Body of pancreas (tissue), 4 donors: ENCODE results near the gene CAMK2D. TPM values are rescaled to one million over a fixed set of nuclear protein-coding genes. Genes with fewer than 3 reads are reported as not detected.

ENCODE experiments used
- ATAC-seq: fragments of 150-250 bp; one replicate; pipeline ENCODE4 v1.9.1; 2016
- DNase-seq, 4 donors: peaks; one replicate each; pipeline ENCODE4 v3.0.0-alpha.2; 2019
- H3K27ac ChIP-seq, 4 donors: fragments of 200-600 bp; sonication (generic); 1 replicate in 3 of 4; 2 replicates in 1 of 4; pipeline versions ENCODE4 v1.5.1 to v1.6.1; 2016 to 2019; ENCODE audit warnings: mild to moderate bottlenecking in 1 of 4, mixed read lengths in 1 of 4, moderate library complexity in 1 of 4
- H3K27me3 ChIP-seq, 2 donors: fragments of 200-600 bp; sonication (generic); one replicate each; pipeline ENCODE4 v1.6.0; 2016; ENCODE audit warnings: mild to moderate bottlenecking in 1 of 2
- H3K36me3 ChIP-seq, 2 donors: fragments of 200-600 bp; sonication (generic); replicated peaks in 1 of 2; 2 replicates each; pipeline ENCODE4 v1.5.1; 2016; ENCODE audit warnings: low read depth in 2 of 2; ENCODE audit not compliant: insufficient read depth in 1 of 2
- H3K4me1 ChIP-seq: fragments of 200-600 bp; sonication (generic); one replicate; pipeline ENCODE4 v1.6.0; 2016
- H3K4me3 ChIP-seq, 2 donors: fragments of 200-600 bp; sonication (generic); 1 replicate in 1 of 2; 2 replicates in 1 of 2; pipeline ENCODE4 v1.5.1; 2016 to 2019
- H3K9me3 ChIP-seq, 3 donors: fragments of 200-600 bp; sonication (generic); 1 replicate in 2 of 3; 2 replicates in 1 of 3; pipeline ENCODE4 v1.5.1; 2016
- CTCF ChIP-seq, 7 experiments: fragments of 450-650 bp in 4 of 7; fragments of 200-600 bp in 3 of 7; sonication (generic) in 3 of 7; IDR thresholded peaks; one replicate each; pipeline ENCODE4 v1.5.1; 2016 to 2019; ENCODE audit warnings: antibody characterized with exemption in 7 of 7
- POLR2A ChIP-seq, 3 donors: fragments of 450-650 bp; IDR thresholded peaks; one replicate each; pipeline ENCODE4 v1.6.1; 2016; ENCODE audit warnings: antibody characterized with exemption in 3 of 3, mild to moderate bottlenecking in 2 of 3
- WGBS, 2 donors: methylation state at CpG; one replicate each; pipeline ENCODE4 v1.1.5; 2017; 5-methylcytosine and 5-hydroxymethylcytosine counted together
- intact Hi-C: fragments of 100-400 bp; cut with DNase I; formaldehyde crosslinking; loops from one replicate; pipeline ENCODE4 v1.15.1; 2023
- small RNA-seq: library from RNA; depleted of rRNA; stranded (forward); fragments of <200 nt; gene quantifications from one replicate; pipeline ENCODE3, GENCODE V24; 2016
- total RNA-seq, 2 donors: library from RNA; depleted of rRNA; stranded (reverse); fragments of >200 nt; gene quantifications; one replicate each; pipeline ENCODE4 v1.1.0, GENCODE V29; 2016

Gene CAMK2D
- total RNA-seq, 2 donors from 2014 or later, result 25.7 to 29.3 TPM

- ATAC-seq, result no peak
- Histone ChIP-seq H3K4me1 (no peaks in the 10 kb centered on the region), H3K9me3 (no peaks in the 10 kb centered on the region), H3K36me3 (no peaks in the 10 kb centered on the region), H3K27me3 (no peaks in the 10 kb centered on the region), H3K4me3 (no peak overlapping the region), H3K27ac (no peak overlapping the region)
- intact Hi-C loops, result loop anchor here (10.0 kb wide), 1 partner anchor 369 kb away; no protein-coding TSS in a partner anchor
- 76 to 83% methylated on average over 7 of the region's 7 CpGs for WGBS, 2 donors
- DNase-seq, result no peak
- no peak for TF ChIP-seq POLR2A (IDR thresholded peaks at IDR 0.05)
- TF ChIP-seq CTCF (IDR thresholded peaks at IDR 0.05), result no peak
Observed at GRCh38 chr4:113405874-113406722, 355.4 kb downstream of the CAMK2D start.

- no peak for TF ChIP-seq CTCF (IDR thresholded peaks at IDR 0.05)
- no peak for TF ChIP-seq POLR2A (IDR thresholded peaks at IDR 0.05)
- 21 to 36% methylated on average over 2 of the region's 2 CpGs for WGBS, 2 donors
- Histone ChIP-seq H3K9me3 (no peaks in the 10 kb centered on the region), H3K27ac (no peak overlapping the region), H3K4me1 (no peaks in the 10 kb centered on the region), H3K36me3 (no peaks in the 10 kb centered on the region), H3K27me3 (no peaks in the 10 kb centered on the region), H3K4me3 (no peak overlapping the region)
- DNase-seq, result no peak
- ATAC-seq, result no peak
- intact Hi-C loops, result loop anchor here (10.0 kb wide), 1 partner anchor 370 kb away; no protein-coding TSS in a partner anchor
Observed at GRCh38 chr4:113404841-113405240, 356.7 kb downstream of the CAMK2D start.

GRCh38 chr4:113404167-113404571, 357.4 kb downstream of the CAMK2D start:
- TF ChIP-seq POLR2A (IDR thresholded peaks at IDR 0.05) (no peak), CTCF (IDR thresholded peaks at IDR 0.05) (no peak)
- Histone ChIP-seq H3K27ac (no peak overlapping the region), H3K9me3 (no peaks in the 10 kb centered on the region), H3K4me3 (no peak overlapping the region), H3K36me3 (no peaks in the 10 kb centered on the region), H3K4me1 (no peaks in the 10 kb centered on the region), H3K27me3 (no peaks in the 10 kb centered on the region)
- WGBS, 2 donors, result 85 to 90% methylated on average over 4 of the region's 4 CpGs
- intact Hi-C loops, result loop anchor here (10.0 kb wide), 1 partner anchor 371 kb away; no protein-coding TSS in a partner anchor
- DNase-seq (no peak), ATAC-seq (no peak)

Small RNA genes within 50 kb of the gene (small RNA-seq; reads per million reads assigned to genes)
- not detected for gene RN7SL184P
- gene RNU1-138P, result not detected

Other genes with a start within 250 kb of the CAMK2D start
- gene ARSJ, start 217.9 kb upstream of the CAMK2D start, total RNA-seq, result 1 to 10 TPM; 3.4 to 3.6 TPM